Measurements from ENCODE around the gene C16orf74. TPM values are rescaled to one million over a fixed set of nuclear protein-coding genes. Genes with fewer than 3 reads are reported as not detected.

C16orf74 gene
- total and polyA plus RNA-seq, 2 of the 13 experiments (the other 11 are each of a cell fraction or from before 2014, with no cell fraction given), result 0.13 to 0.29 TPM

GRCh38 chr16:85707528-85708095 lies 43.3 kb downstream of the C16orf74 start:
- Histone ChIP-seq H3K4me3 (replicated peaks in 1 of 3; ENCODE audit: insufficient read depth in 1 of 3, low read depth in 2 of 3, low read length in 3 of 3) (no peak overlapping the region), H3K27ac (ENCODE audit: extremely low read length, insufficient read depth, low read length) (no peak overlapping the region), H3K9ac (ENCODE audit: insufficient read depth, low read depth, low read length) (no peak overlapping the region), H4K20me1 (ENCODE audit: insufficient read depth, low read length) (no peaks in the 10 kb centered on the region), H3K27me3 (ENCODE audit: control insufficient read depth in 1 of 2, insufficient read depth in 2 of 2, low read length in 2 of 2) (peaks cover 4 to 20% of the 10 kb centered on the region in 2 experiments; a peak in 4 of 5 replicates), H3K79me2 (ENCODE audit: insufficient read depth, low read length) (no peaks in the 10 kb centered on the region), H3K36me3 (replicated peaks in 1 of 2; ENCODE audit: control insufficient read depth in 1 of 2, insufficient read depth in 2 of 2, low read length in 2 of 2) (no peaks in the 10 kb centered on the region), H3K9me3 (ENCODE audit: low read length) (peaks cover 7% of the 10 kb centered on the region), H3K4me1 (ENCODE audit: insufficient read depth, low read length) (no peaks in the 10 kb centered on the region), H3K4me2 (ENCODE audit: low read depth, low read length) (no peak overlapping the region), H2AFZ (ENCODE audit: low read length) (no peak overlapping the region)
- TF ChIP-seq HDAC6 (IDR thresholded peaks at IDR 0.05; ENCODE audit: low read depth, low read length) (no peak), ZNF12 (CRISPR knock-in tag; IDR thresholded peaks at IDR 0.05) (no peak), JARID2 (CRISPR knock-in tag; IDR thresholded peaks at IDR 0.05; ENCODE audit: insufficient replicate concordance) (no peak)
- in situ Hi-C loops (cut with HindIII; ENCODE audit: extremely low pct_ligation_motif_present, low pct_unique_long_range_greater_than_20kb), result no loop called here
- no TSS peak for BruUV-seq (replicated peaks)
- DNase-seq (ENCODE audit: low spot score) (no peak), FAIRE-seq (no peak), ATAC-seq (no peak)
- ChIA-PET CTCF (ENCODE audit: low intra/inter-chr PET ratio, low total read pairs) (no interaction called here), POLR2A (no interaction called here)
- WGBS (ENCODE audit: low lambda C conversion rate), result 52% methylated on average over 16 of the region's 16 CpGs
- intact Hi-C loops (cut with micrococcal nuclease; ENCODE audit: unreplicated experiment), result no loop called here

GRCh38 chr16:85706449-85707034 lies 44.4 kb downstream of the C16orf74 start:
- no peak for TF ChIP-seq PRPF4 (IDR thresholded peaks at IDR 0.05; ENCODE audit: low read depth, low read length, poor library complexity, severe bottlenecking)
- no peak for TF ChIP-seq IRX3 (CRISPR knock-in tag; IDR thresholded peaks at IDR 0.05; ENCODE audit: borderline replicate concordance, low read depth)
- no peak for TF ChIP-seq ZNF710 (CRISPR knock-in tag; IDR thresholded peaks at IDR 0.05; ENCODE audit: borderline replicate concordance)
- peak; percentile 84 for TF ChIP-seq MNT (IDR thresholded peaks at IDR 0.05)
- no peak for TF ChIP-seq ZNF510 (CRISPR knock-in tag; IDR thresholded peaks at IDR 0.05; ENCODE audit: low read depth)
- no peak for TF ChIP-seq ZFP90 (CRISPR knock-in tag; IDR thresholded peaks at IDR 0.05; ENCODE audit: borderline replicate concordance)
- no peak for TF ChIP-seq WIZ (CRISPR knock-in tag; IDR thresholded peaks at IDR 0.05)
- no peak for TF ChIP-seq ZNF451 (CRISPR knock-in tag; IDR thresholded peaks at IDR 0.05)
- no peak for TF ChIP-seq SALL1 (CRISPR knock-in tag; IDR thresholded peaks at IDR 0.05)
- Histone ChIP-seq H4K20me1 (ENCODE audit: insufficient read depth, low read length) (no peaks in the 10 kb centered on the region), H3K9ac (ENCODE audit: insufficient read depth, low read depth, low read length) (no peak overlapping the region), H3K79me2 (ENCODE audit: insufficient read depth, low read length) (no peaks in the 10 kb centered on the region), H3K4me2 (ENCODE audit: low read depth, low read length) (no peak overlapping the region), H2AFZ (ENCODE audit: low read length) (no peak overlapping the region), H3K4me1 (ENCODE audit: insufficient read depth, low read length) (no peaks in the 10 kb centered on the region), H3K4me3 (replicated peaks in 1 of 3; ENCODE audit: insufficient read depth in 1 of 3, low read depth in 2 of 3, low read length in 3 of 3) (no peak overlapping the region), H3K9me3 (ENCODE audit: low read length) (no peaks in the 10 kb centered on the region; the same call in 1 of the 2 replicates), H3K27ac (ENCODE audit: extremely low read length, insufficient read depth, low read length) (no peak overlapping the region), H3K36me3 (replicated peaks in 1 of 2; ENCODE audit: control insufficient read depth in 1 of 2, insufficient read depth in 2 of 2, low read length in 2 of 2) (no peaks in the 10 kb centered on the region), H3K27me3 (ENCODE audit: control insufficient read depth in 1 of 2, insufficient read depth in 2 of 2, low read length in 2 of 2) (peaks cover 4 to 20% of the 10 kb centered on the region in 2 experiments; a peak in 4 of 5 replicates)
- ATAC-seq (no peak), FAIRE-seq (peak; percentile 46), DNase-seq (ENCODE audit: low spot score) (no peak)
- ChIA-PET CTCF (ENCODE audit: low intra/inter-chr PET ratio, low total read pairs) (no interaction called here), POLR2A (no interaction called here)
- no TSS peak for BruUV-seq (replicated peaks)
- in situ Hi-C loops (cut with HindIII; ENCODE audit: extremely low pct_ligation_motif_present, low pct_unique_long_range_greater_than_20kb) (no loop called here), intact Hi-C loops (cut with micrococcal nuclease; ENCODE audit: unreplicated experiment) (no loop called here)
- WGBS (ENCODE audit: low lambda C conversion rate), result 76% methylated on average over 11 of the region's 11 CpGs
